ENCODE data around the gene ZNF710. TPM values are rescaled to one million over a fixed set of nuclear protein-coding genes. Genes with fewer than 3 reads are reported as not detected.
A peak's percentile ranks its signal among the peaks of the same experiment; 100 is the strongest.

The ZNF710 gene
- total and polyA plus RNA-seq, 3 donors from 2014 or later, result 5.7 to 9.4 (median 7.8) TPM

- H3K4me3 ChIP-seq, result peak overlapping the region in 1 of 2 donors; percentile 32
- WGBS, 2 donors, result 48 to 56% methylated on average over 20 of the region's 20 CpGs
- peak; percentile 83 for DNase-seq
- H3K27me3 ChIP-seq, result no peaks in the 10 kb centered on the region
- H3K9me3 ChIP-seq, result no peaks in the 10 kb centered on the region
- no peaks in the 10 kb centered on the region for H3K4me1 ChIP-seq
- no peaks in the 10 kb centered on the region for H3K36me3 ChIP-seq (ENCODE audit: low read depth, missing control alignments)
- intact Hi-C loops (cut with DNase I; ENCODE audit: low total_unique reads), result no loop called here
- TF ChIP-seq POLR2A (IDR thresholded peaks at IDR 0.05) (no peak), CTCF (IDR thresholded peaks at IDR 0.05) (no peak)
- H3K27ac ChIP-seq, result no peak overlapping the region
Measured at GRCh38 chr15:90087454-90088154, 86.5 kb downstream of the ZNF710 start.

DNA sequence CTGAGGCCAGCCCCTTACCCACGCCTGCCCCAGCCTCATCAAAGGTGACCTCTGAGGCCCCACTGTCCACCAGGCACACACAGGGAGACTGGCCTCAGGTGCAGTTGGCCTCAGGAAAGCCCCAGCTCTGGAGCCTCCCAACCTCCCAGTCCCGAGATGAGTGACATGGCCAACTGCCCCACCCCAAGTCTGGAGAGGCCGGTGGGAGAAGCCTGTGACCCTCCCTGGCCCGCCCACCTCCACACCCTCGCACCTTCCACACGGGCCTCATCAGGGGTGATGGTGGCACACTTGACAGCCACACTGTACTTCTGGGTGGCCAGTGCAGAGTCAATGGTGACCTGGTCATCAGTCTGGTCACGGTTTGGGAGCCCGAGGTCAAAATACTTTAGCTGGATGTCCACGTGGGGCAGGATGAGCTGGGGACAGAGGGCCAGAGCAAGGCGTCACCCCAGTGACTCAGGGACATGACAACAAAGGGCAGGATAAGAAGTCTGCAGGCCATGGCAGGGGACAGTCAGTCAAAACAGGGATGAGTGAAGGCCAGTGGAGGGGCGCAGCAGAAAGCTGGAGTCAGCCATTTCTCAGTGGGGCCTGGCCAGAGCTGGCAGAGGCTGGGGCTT is 89.2 kb downstream of the ZNF710 start:
- H3K9me3 ChIP-seq, result no peaks in the 10 kb centered on the region
- H3K27ac ChIP-seq, result no peak overlapping the region
- no peaks in the 10 kb centered on the region for H3K4me1 ChIP-seq
- DNase-seq, result no peak
- intact Hi-C loops (cut with DNase I; ENCODE audit: low total_unique reads), result no loop called here
- H3K27me3 ChIP-seq, result no peaks in the 10 kb centered on the region
- 90 to 95% methylated on average over 7 to 11 of the region's 11 CpGs for WGBS, 2 donors
- TF ChIP-seq CTCF (IDR thresholded peaks at IDR 0.05) (no peak), POLR2A (IDR thresholded peaks at IDR 0.05) (no peak)
- H3K4me3 ChIP-seq, result no peak overlapping the region
- H3K36me3 ChIP-seq (ENCODE audit: low read depth, missing control alignments), result no peaks in the 10 kb centered on the region

DNA sequence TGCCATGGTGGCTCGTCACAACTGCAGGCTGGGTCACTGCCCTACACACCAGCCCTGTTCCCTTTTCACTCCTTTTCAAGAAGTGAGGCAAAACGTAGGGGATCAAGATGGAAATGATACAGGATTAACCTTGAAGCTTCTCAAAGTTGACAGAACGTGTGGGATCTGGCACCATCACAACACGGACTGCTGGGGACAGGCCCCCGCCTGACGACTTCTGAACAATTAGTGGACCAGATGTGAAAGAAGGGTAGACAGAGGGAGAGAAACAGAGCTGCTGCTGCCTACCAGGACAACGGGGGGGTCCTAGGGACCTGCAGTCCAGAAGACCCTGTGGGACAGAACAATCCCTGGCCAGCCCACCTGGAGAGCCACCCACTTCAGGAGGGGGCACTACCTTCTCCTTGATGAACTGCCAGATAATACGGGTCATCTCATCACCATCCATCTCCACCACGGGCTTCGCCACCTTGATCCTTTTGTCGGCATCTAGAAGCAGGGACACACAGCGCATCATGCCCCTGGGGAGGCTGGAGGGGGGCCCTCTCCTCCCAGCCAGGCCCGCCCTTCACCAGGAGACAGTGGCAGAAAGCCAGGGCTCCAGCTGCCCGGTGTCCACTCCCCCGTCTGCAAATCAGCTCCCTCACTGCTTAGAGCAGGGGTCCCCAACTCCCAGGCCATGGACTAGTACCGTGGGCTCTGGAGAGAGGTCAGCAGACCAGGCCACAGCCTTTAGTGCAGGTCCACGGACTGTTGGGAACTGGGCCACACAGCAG is 90.2 kb downstream of the ZNF710 start:
- intact Hi-C loops (cut with DNase I; ENCODE audit: low total_unique reads), result no loop called here
- 79 to 87% methylated on average over 17 of the region's 17 CpGs for WGBS, 2 donors
- no peaks in the 10 kb centered on the region for H3K27me3 ChIP-seq
- H3K4me3 ChIP-seq, result no peak overlapping the region
- H3K9me3 ChIP-seq, result no peaks in the 10 kb centered on the region
- H3K27ac ChIP-seq, result no peak overlapping the region
- no peaks in the 10 kb centered on the region for H3K36me3 ChIP-seq (ENCODE audit: low read depth, missing control alignments)
- TF ChIP-seq CTCF (IDR thresholded peaks at IDR 0.05) (no peak), POLR2A (IDR thresholded peaks at IDR 0.05) (no peak)
- no peaks in the 10 kb centered on the region for H3K4me1 ChIP-seq
- no peak for DNase-seq

GRCh38 chr15:90095521-90095959 is 94.4 kb downstream of the ZNF710 start:
- DNase-seq, result no peak
- TF ChIP-seq CTCF (IDR thresholded peaks at IDR 0.05) (no peak), POLR2A (IDR thresholded peaks at IDR 0.05) (no peak)
- no peaks in the 10 kb centered on the region for H3K27me3 ChIP-seq
- H3K4me3 ChIP-seq, result no peak overlapping the region
- 55 to 62% methylated on average over 3 of the region's 3 CpGs for WGBS, 2 donors
- no peaks in the 10 kb centered on the region for H3K36me3 ChIP-seq (ENCODE audit: low read depth, missing control alignments)
- peaks cover 3% of the 10 kb centered on the region for H3K4me1 ChIP-seq
- intact Hi-C loops (cut with DNase I; ENCODE audit: low total_unique reads), result no loop called here
- H3K9me3 ChIP-seq, result no peaks in the 10 kb centered on the region
- H3K27ac ChIP-seq, result no peak overlapping the region

Data from testis (tissue), 3 donors.